ENCODE measurements around the gene POLR2J3. TPM values are rescaled to one million over a fixed set of nuclear protein-coding genes. Genes with fewer than 3 reads are reported as not detected.
"Not testable (repeated sequence)": the region's sequence is repeated elsewhere in the genome, so short reads cannot be mapped to it uniquely, and the experiment has no call there.

Gene POLR2J3
- total RNA-seq, 1 experiment from 2014 or later, result 12.7 TPM

- H3K4me3 ChIP-seq (ENCODE audit: insufficient read depth, low read depth, low read length); H3K27me3 ChIP-seq (ENCODE audit: control insufficient read depth, insufficient read depth, low read length); DNase-seq; H3K36me3 ChIP-seq (replicated peaks; ENCODE audit: control insufficient read depth, insufficient read depth, low read length): not testable (repeated sequence)
Measured at GRCh38 chr7:102602317-102602716, 29.9 kb upstream of the POLR2J3 start.

- not testable (repeated sequence) for H3K36me3 ChIP-seq (replicated peaks; ENCODE audit: control insufficient read depth, insufficient read depth, low read length); DNase-seq; H3K27me3 ChIP-seq (ENCODE audit: control insufficient read depth, insufficient read depth, low read length); H3K4me3 ChIP-seq (ENCODE audit: insufficient read depth, low read depth, low read length)
Measured at GRCh38 chr7:102599699-102600098, 27.3 kb upstream of the POLR2J3 start.

- H3K27me3 ChIP-seq (ENCODE audit: control insufficient read depth, insufficient read depth, low read length); DNase-seq; H3K36me3 ChIP-seq (replicated peaks; ENCODE audit: control insufficient read depth, insufficient read depth, low read length); H3K4me3 ChIP-seq (ENCODE audit: insufficient read depth, low read depth, low read length): not testable (repeated sequence)
Measured at GRCh38 chr7:102596036-102596435, 23.7 kb upstream of the POLR2J3 start.

- H3K4me3 ChIP-seq (ENCODE audit: insufficient read depth, low read depth, low read length); DNase-seq; H3K36me3 ChIP-seq (replicated peaks; ENCODE audit: control insufficient read depth, insufficient read depth, low read length); H3K27me3 ChIP-seq (ENCODE audit: control insufficient read depth, insufficient read depth, low read length): not testable (repeated sequence)
Measured at GRCh38 chr7:102593637-102594334, 21.4 kb upstream of the POLR2J3 start.

- not testable (repeated sequence) for DNase-seq; H3K27me3 ChIP-seq (ENCODE audit: control insufficient read depth, insufficient read depth, low read length); H3K36me3 ChIP-seq (replicated peaks; ENCODE audit: control insufficient read depth, insufficient read depth, low read length); H3K4me3 ChIP-seq (ENCODE audit: insufficient read depth, low read depth, low read length)
Measured at GRCh38 chr7:102592477-102593019, 20.2 kb upstream of the POLR2J3 start.

- H3K4me3 ChIP-seq (ENCODE audit: insufficient read depth, low read depth, low read length); H3K36me3 ChIP-seq (replicated peaks; ENCODE audit: control insufficient read depth, insufficient read depth, low read length); DNase-seq; H3K27me3 ChIP-seq (ENCODE audit: control insufficient read depth, insufficient read depth, low read length): not testable (repeated sequence)
Measured at GRCh38 chr7:102589857-102590256, 17.5 kb upstream of the POLR2J3 start.

- not testable (repeated sequence) for H3K4me3 ChIP-seq (ENCODE audit: insufficient read depth, low read depth, low read length); H3K36me3 ChIP-seq (replicated peaks; ENCODE audit: control insufficient read depth, insufficient read depth, low read length); H3K27me3 ChIP-seq (ENCODE audit: control insufficient read depth, insufficient read depth, low read length); DNase-seq
Measured at GRCh38 chr7:102583495-102583894, 11.1 kb upstream of the POLR2J3 start.

- H3K27me3 ChIP-seq (ENCODE audit: control insufficient read depth, insufficient read depth, low read length); H3K4me3 ChIP-seq (ENCODE audit: insufficient read depth, low read depth, low read length); DNase-seq; H3K36me3 ChIP-seq (replicated peaks; ENCODE audit: control insufficient read depth, insufficient read depth, low read length): not testable (repeated sequence)
Measured at GRCh38 chr7:102581722-102582121, 9.3 kb upstream of the POLR2J3 start.

- H3K27me3 ChIP-seq (ENCODE audit: control insufficient read depth, insufficient read depth, low read length); DNase-seq; H3K36me3 ChIP-seq (replicated peaks; ENCODE audit: control insufficient read depth, insufficient read depth, low read length); H3K4me3 ChIP-seq (ENCODE audit: insufficient read depth, low read depth, low read length): not testable (repeated sequence)
Measured at GRCh38 chr7:102578486-102578885, 6.1 kb upstream of the POLR2J3 start.

- DNase-seq; H3K27me3 ChIP-seq (ENCODE audit: control insufficient read depth, insufficient read depth, low read length); H3K36me3 ChIP-seq (replicated peaks; ENCODE audit: control insufficient read depth, insufficient read depth, low read length); H3K4me3 ChIP-seq (ENCODE audit: insufficient read depth, low read depth, low read length): not testable (repeated sequence)
Measured at GRCh38 chr7:102577315-102578240, 5.2 kb upstream of the POLR2J3 start.

GRCh38 chr7:102576363-102576762 lies 4.0 kb upstream of the POLR2J3 start:
- not testable (repeated sequence) for DNase-seq; H3K4me3 ChIP-seq (ENCODE audit: insufficient read depth, low read depth, low read length); H3K27me3 ChIP-seq (ENCODE audit: control insufficient read depth, insufficient read depth, low read length); H3K36me3 ChIP-seq (replicated peaks; ENCODE audit: control insufficient read depth, insufficient read depth, low read length)

GRCh38 chr7:102574607-102575006 lies 2.2 kb upstream of the POLR2J3 start:
- H3K36me3 ChIP-seq (replicated peaks; ENCODE audit: control insufficient read depth, insufficient read depth, low read length); DNase-seq; H3K4me3 ChIP-seq (ENCODE audit: insufficient read depth, low read depth, low read length); H3K27me3 ChIP-seq (ENCODE audit: control insufficient read depth, insufficient read depth, low read length): not testable (repeated sequence)

- H3K36me3 ChIP-seq (replicated peaks; ENCODE audit: control insufficient read depth, insufficient read depth, low read length); H3K27me3 ChIP-seq (ENCODE audit: control insufficient read depth, insufficient read depth, low read length); H3K4me3 ChIP-seq (ENCODE audit: insufficient read depth, low read depth, low read length): not testable (repeated sequence)
Measured at GRCh38 chr7:102568620-102569019, 3.8 kb downstream of the POLR2J3 start.

GRCh38 chr7:102550808-102551422 lies 21.5 kb downstream of the POLR2J3 start, which contains the start of gene SPDYE2:
Gene SPDYE2 (plus strand): TSS chr7:102551226. CDS start chr7:102553256, 2,030 bp downstream.
- DNase-seq; H3K36me3 ChIP-seq (replicated peaks; ENCODE audit: control insufficient read depth, insufficient read depth, low read length); H3K4me3 ChIP-seq (ENCODE audit: insufficient read depth, low read depth, low read length); H3K27me3 ChIP-seq (ENCODE audit: control insufficient read depth, insufficient read depth, low read length): not testable (repeated sequence)

More at GRCh38 chr7:102568620-102569019, 3.8 kb downstream of the POLR2J3 start:
- not testable (repeated sequence) for DNase-seq

All from H7 (cell line).